HPDE6-E6E7 (cell line): Measurements from ENCODE around the gene HOXC10.

Experiments
- DNase-seq: peaks from one replicate; pipeline ENCODE4 v3.0.0; 2011; ENCODE audit warnings: missing footprints; ENCODE audit errors: extremely low spot score

Gene HOXC10

GRCh38 chr12:53950789-53951576, 34.0 kb upstream of the HOXC10 start:
- no peak for DNase-seq

- DNase-seq = no peak
These were observed 33.2 kb upstream of the HOXC10 start for GRCh38 chr12:53951577-53952334.

GRCh38 chr12:53952335-53952694, 32.6 kb upstream of the HOXC10 start:
- no peak for DNase-seq

- DNase-seq = no peak
These were observed 31.8 kb upstream of the HOXC10 start for GRCh38 chr12:53952871-53953734.

- no peak for DNase-seq
These were observed 30.9 kb upstream of the HOXC10 start for GRCh38 chr12:53953831-53954693.

DNA sequence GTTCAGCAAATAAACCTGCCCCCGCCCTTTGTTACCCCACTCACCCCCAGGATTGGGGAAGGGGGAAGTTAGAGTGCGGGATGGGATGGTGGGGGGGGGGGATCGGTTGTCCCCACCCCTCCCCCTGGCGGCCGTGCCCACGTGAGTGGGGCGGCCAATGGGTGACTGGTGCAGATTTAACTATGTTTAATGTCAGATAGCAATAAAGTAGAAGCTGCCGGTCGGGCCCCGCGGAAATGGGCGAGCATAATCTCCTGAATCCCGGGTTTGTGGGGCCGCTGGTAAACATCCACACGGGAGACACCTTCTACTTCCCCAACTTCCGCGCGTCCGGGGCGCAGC, 30.3 kb upstream of the HOXC10 start, which contains the start of gene HOXC12:
HOXC12 (plus strand) TSS at position 210 of the 342 bp plus-strand sequence; CDS start at position 237, 27 bp downstream.
- DNase-seq = no peak

DNA sequence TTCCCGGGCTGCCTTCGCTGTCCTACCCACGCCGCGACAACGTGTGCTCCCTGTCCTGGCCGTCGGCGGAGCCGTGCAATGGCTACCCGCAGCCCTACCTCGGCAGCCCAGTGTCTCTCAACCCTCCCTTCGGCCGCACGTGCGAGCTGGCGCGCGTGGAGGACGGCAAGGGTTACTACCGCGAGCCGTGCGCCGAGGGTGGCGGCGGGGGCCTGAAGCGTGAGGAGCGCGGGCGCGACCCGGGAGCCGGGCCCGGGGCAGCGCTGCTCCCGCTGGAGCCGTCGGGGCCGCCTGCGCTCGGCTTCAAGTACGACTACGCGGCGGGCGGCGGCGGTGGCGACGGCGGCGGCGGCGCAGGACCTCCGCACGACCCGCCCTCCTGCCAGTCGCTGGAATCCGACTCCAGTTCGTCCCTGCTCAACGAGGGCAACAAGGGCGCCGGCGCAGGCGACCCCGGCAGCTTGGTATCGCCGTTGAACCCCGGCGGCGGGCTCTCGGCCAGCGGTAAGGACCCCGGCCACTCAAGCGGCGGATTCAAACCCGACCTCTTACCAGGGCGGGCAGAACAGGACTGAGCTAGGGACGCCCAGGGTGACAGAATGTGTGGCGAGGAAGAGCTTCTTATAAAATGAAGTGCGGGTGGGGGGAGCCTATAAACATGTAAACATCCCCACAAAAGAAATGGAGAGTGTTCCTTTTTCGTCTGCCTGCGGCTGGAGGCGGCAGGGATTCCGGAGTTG, 29.7 kb upstream of the HOXC10 start:
- DNase-seq = no peak

DNA sequence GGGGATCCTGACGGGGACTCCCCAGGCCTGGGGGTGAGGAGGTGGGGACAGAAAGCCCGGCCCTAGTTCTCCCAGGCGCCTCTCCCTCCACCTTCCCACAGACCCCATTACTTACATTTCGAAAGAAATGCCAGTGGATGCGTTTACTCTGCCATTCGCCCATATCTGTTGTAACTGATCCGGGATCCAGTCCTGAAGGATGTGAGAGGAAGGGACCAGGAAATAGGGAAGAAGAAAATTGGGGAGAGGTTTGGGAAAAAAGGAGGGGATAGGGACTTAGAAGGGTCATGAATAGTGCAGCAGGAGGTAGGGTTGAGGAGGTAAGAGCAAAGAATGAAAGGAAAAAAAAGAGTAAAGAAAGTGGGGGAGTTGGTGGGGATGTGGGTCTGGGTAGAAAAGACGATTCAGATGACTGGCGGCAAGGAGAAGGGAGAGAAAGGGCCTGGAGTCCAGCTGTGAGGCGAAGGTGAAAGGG, 29.1 kb upstream of the HOXC10 start:
- DNase-seq = no peak

DNA sequence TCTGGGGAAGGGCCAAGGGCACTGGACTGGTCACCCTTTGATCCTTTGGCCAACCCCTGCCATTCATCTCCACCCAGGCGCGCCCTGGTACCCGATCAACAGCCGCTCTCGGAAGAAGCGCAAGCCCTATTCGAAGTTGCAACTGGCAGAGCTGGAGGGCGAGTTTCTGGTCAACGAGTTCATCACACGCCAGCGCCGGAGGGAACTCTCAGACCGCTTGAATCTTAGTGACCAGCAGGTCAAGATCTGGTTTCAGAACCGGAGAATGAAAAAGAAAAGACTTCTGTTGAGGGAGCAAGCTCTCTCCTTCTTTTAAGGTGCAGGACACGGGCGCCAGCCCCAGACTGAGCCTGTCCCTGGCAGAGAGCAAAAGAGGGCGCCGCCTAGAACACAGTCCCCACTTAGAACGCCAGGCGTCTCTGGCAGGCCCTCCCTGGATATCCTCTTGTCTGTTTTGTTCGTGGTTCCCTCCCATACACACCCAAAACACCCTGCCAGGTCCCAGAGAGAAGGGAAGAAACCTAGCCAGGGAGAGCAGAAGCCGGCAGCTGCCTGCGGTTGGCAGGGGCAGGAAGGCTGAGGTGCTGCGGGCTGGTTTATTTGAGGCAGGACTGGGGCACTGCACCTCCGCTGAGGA, 28.6 kb upstream of the HOXC10 start:
- no peak for DNase-seq

GRCh38 chr12:53956914-53957536, 27.9 kb upstream of the HOXC10 start:
- DNase-seq = no peak

GRCh38 chr12:53958128-53958527, 26.8 kb upstream of the HOXC10 start:
- DNase-seq = no peak

DNA sequence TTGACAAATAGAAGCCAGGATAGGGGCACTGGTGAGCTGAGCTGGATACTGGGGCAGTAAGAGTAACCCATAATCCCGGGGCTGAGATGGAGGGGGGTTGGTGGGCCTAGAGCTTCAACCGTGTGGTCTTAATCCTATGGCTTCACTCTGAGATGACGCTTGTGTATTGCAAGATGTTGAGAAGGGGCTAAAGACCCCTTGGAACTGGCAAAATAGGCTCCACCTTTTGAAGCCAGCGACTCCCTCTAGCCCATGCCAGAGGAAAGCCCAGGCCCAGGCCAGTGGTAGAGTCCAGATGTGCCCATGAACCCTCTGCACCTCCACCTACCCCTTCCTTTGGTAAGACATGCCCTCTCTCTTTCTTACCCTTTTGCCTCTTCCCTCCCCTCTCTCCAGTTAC, 25.6 kb upstream of the HOXC10 start:
- no peak for DNase-seq

GRCh38 chr12:53960187-53961024, 24.5 kb upstream of the HOXC10 start:
- no peak for DNase-seq

- DNase-seq = no peak
These were observed 23.8 kb upstream of the HOXC10 start for GRCh38 chr12:53961025-53961761.

- no peak for DNase-seq
These were observed 21.9 kb upstream of the HOXC10 start for GRCh38 chr12:53963005-53963404.

DNA sequence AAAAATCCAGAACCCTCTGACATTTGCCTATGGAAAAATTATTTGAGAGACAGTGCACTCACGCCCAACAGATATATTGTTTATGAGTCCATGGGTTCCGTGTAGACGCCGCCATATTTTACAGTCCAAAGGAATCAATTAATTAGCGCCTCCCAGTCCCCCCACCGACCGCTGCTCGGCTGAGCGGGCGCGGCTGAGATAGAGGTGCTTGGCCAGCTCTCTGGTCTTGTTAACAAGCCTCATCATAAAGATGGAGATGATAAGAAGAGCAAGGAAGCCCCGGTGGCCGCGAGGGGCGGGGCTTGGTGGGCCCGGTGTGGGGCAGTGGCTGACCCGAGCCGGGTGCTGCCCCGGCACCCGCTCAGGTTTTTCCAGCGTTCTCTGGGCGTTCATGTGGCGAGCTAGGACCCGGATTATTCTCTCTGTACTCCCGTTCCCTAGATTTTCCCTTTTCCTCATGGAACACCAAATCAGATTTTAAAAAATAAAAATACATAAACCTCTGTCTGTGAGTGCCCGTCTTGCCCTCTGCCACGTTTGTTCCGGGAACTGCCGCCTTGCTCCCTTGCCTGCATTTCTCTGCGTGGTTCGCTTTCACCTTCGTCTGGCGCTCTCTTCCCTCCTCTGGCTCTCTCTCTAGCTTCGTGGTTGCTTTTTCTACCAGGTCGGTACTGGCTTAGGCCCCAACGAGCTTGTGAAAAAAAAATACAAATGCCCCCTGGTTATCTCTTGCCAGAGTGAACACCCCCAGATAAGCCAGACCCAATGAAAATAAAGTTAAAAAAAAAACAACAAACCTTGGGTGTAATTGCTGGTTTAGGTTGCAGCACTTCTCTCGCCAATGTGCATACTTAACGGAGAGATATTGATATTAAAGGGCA, 21.3 kb upstream of the HOXC10 start:
- no peak for DNase-seq

DNA sequence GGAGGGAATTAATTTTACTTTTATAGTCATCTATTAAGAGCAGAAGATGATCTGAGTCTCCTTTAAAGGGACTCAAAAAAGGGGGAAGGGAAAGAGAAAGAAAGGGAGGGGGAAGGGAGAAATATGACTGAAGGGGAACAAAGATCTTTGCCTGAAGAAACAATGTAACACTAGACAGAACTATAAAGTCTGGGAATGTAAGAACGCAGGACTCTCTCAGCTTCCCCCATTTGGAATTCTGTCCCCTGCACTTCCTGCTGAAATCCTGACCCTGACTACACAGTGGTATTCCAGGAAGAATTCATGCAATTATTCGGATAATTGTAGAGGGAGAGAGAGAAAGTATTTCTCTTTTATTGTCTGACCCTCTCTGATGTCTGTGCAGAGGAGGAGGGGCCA, 20.6 kb upstream of the HOXC10 start:
- no peak for DNase-seq
